T-helper 1 cell treated with Interleukin-12 subunit alpha and Interleukin-12 subunit beta and Interleukin-4 antibody, amounts not matched to agents 30 μg/mL and 1 μg/mL, for 36 hours (primary cell): ENCODE data around the gene NRG3.
A peak's percentile ranks its signal among the peaks of the same experiment; 100 is the strongest.

Source experiments
- H3K27ac Mint-ChIP-seq: one replicate; pipeline ENCODE4 v1.8.0; 2021; ENCODE audit warnings: mild to moderate bottlenecking, mixed read lengths
- H3K27me3 Mint-ChIP-seq: one replicate; pipeline ENCODE4 v1.8.0; 2021; ENCODE audit warnings: low read depth, mixed read lengths
- H3K36me3 Mint-ChIP-seq: one replicate; pipeline ENCODE4 v1.8.0; 2021; ENCODE audit warnings: low read depth, mixed read lengths
- H3K4me1 Mint-ChIP-seq: one replicate; pipeline ENCODE4 v1.8.0; 2021; ENCODE audit warnings: low read depth, mixed read lengths
- H3K4me3 Mint-ChIP-seq: one replicate; pipeline ENCODE4 v1.8.0; 2021; ENCODE audit warnings: mild to moderate bottlenecking, moderate library complexity, mixed read lengths
- H3K9me3 Mint-ChIP-seq: one replicate; pipeline ENCODE4 v1.8.0; 2021; ENCODE audit warnings: mixed read lengths

NRG3 gene

GRCh38 chr10:81873231-81873931, 1.6 kb upstream of the NRG3 start:
- Mint-ChIP-seq H3K27me3 (peaks cover 60% of the 10 kb centered on the region), H3K36me3 (peaks cover 3% of the 10 kb centered on the region), H3K4me3 (no peak overlapping the region), H3K27ac (no peak overlapping the region), H3K9me3 (no peaks in the 10 kb centered on the region), H3K4me1 (peaks cover 3% of the 10 kb centered on the region)

- H3K27me3 Mint-ChIP-seq = peaks cover 60% of the 10 kb centered on the region
- peaks cover 3% of the 10 kb centered on the region for H3K4me1 Mint-ChIP-seq
- peaks cover 3% of the 10 kb centered on the region for H3K36me3 Mint-ChIP-seq
- H3K27ac Mint-ChIP-seq = no peak overlapping the region
- no peaks in the 10 kb centered on the region for H3K9me3 Mint-ChIP-seq
- no peak overlapping the region for H3K4me3 Mint-ChIP-seq
These were observed 820 bp upstream of the NRG3 start for GRCh38 chr10:81873932-81874816.

DNA sequence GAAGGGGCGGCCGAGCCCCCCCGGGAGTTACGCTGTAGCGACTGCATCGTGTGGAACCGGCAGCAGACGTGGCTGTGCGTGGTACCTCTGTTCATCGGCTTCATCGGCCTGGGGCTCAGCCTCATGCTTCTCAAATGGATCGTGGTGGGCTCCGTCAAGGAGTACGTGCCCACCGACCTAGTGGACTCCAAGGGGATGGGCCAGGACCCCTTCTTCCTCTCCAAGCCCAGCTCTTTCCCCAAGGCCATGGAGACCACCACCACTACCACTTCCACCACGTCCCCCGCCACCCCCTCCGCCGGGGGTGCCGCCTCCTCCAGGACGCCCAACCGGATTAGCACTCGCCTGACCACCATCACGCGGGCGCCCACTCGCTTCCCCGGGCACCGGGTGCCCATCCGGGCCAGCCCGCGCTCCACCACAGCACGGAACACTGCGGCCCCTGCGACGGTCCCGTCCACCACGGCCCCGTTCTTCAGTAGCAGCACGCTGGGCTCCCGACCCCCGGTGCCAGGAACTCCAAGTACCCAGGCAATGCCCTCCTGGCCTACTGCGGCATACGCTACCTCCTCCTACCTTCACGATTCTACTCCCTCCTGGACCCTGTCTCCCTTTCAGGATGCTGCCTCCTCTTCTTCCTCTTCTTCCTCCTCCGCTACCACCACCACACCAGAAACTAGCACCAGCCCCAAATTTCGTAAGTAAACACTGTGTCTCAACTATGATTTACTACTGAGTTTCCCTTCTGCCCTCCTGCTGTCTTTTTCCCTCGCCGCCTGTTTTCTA, 666 bp downstream of the NRG3 start:
- H3K9me3 Mint-ChIP-seq = no peaks in the 10 kb centered on the region
- H3K4me3 Mint-ChIP-seq = peak overlapping the region; percentile 71
- peaks cover 60% of the 10 kb centered on the region for H3K27me3 Mint-ChIP-seq
- peak overlapping the region; percentile 67 for H3K27ac Mint-ChIP-seq
- peaks cover 3% of the 10 kb centered on the region for H3K4me1 Mint-ChIP-seq
- peaks cover 3% of the 10 kb centered on the region for H3K36me3 Mint-ChIP-seq

DNA sequence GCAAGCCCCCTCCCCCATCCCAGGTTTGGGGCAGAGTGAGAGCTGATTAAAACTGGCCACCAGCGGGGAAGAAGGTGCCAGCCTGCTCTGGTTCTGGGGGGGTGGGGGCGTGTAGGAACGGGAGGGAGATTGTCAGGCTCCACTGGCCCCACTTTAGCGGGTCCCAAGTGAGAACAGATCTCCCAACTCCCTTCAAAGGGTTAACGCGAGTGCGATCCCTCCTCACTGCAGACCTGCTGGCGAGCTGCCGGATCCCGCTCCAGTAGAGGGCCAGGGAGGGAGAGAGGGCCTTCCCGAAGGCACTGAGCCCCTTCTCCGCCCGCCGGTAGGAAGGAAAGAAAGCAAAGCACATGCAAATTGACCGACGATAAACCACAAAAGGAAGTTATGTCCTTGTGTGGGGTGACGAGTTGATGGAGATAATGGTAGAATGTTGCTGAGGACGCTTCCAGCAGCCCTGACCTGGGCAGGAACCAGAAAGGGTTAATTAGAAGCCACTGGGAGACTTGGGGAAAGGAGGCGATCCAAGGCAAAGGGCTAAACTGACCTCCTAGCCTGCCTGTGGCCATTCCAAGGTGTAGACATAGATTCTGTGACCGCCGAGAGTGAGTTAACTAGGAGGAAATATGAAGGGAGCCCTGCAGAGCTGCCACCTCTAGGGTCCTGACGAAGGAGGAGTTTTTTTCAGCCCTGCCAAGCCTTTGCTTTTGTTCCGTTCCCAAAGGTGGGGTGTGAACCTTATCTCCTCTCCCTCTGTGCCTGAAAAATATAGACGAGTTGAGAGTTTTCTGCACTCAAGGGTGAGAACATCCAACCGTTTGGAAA, 1.5 kb downstream of the NRG3 start:
- Mint-ChIP-seq H3K9me3 (no peaks in the 10 kb centered on the region), H3K4me1 (peaks cover 3% of the 10 kb centered on the region), H3K4me3 (peak overlapping the region; percentile 71), H3K36me3 (peaks cover 3% of the 10 kb centered on the region), H3K27me3 (peaks cover 52% of the 10 kb centered on the region), H3K27ac (peak overlapping the region; percentile 67)

DNA sequence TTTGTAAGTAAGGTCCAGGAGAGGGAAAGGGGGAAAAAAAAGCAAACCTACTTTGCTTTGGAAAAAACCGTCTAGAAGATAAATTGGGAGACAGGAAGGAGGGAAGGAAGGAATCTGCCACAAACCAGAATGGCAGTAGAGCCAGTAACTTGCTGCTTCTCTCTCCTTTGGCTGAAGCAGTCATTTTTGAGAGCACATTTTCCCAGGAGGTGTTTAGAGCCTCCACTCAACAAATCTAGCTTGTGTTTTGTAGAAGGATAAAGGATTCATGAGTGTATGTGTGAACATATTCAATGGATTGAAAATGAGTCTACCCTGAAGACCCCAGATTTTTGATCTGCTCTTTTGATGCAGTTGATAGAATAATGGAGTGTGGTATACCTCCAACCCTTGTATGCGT, 2.6 kb downstream of the NRG3 start:
- H3K27me3 Mint-ChIP-seq = peaks cover 42% of the 10 kb centered on the region

GRCh38 chr10:81882011-81882410, 7.0 kb downstream of the NRG3 start:
- Mint-ChIP-seq H3K4me1 (no peaks in the 10 kb centered on the region), H3K4me3 (no peak overlapping the region), H3K27me3 (peaks cover 13% of the 10 kb centered on the region), H3K27ac (no peak overlapping the region), H3K9me3 (no peaks in the 10 kb centered on the region), H3K36me3 (no peaks in the 10 kb centered on the region)

More for the DNA sequence above, 2.6 kb downstream of the NRG3 start:
- peaks cover 3% of the 10 kb centered on the region for H3K4me1 Mint-ChIP-seq
- no peaks in the 10 kb centered on the region for H3K9me3 Mint-ChIP-seq
- H3K27ac Mint-ChIP-seq = no peak overlapping the region
- no peak overlapping the region for H3K4me3 Mint-ChIP-seq
- peaks cover 3% of the 10 kb centered on the region for H3K36me3 Mint-ChIP-seq

DNA sequence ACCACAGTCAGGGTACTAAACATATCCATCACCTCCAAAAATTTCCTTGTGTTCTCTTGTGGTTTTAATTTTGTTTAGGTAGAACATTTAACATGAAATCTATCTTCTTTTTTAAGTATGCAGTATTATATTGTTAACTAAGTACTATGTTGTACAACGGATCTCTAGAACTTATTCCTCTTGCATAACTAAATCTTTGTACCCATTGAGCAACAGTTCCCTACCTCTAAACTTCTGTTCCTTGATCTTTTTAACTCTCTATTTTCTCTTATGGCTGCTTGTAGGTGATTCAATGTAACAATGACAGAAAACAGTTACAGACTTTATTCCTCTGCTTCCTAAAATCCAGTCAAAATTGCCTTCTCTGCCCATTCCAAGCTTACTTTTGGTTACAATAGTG, 9.9 kb downstream of the NRG3 start:
- Mint-ChIP-seq H3K9me3 (no peaks in the 10 kb centered on the region), H3K27me3 (no peaks in the 10 kb centered on the region), H3K27ac (no peak overlapping the region), H3K4me3 (no peak overlapping the region), H3K4me1 (no peaks in the 10 kb centered on the region), H3K36me3 (no peaks in the 10 kb centered on the region)

- Mint-ChIP-seq H3K27ac (no peak overlapping the region), H3K36me3 (no peaks in the 10 kb centered on the region), H3K27me3 (no peaks in the 10 kb centered on the region), H3K4me1 (no peaks in the 10 kb centered on the region), H3K9me3 (no peaks in the 10 kb centered on the region), H3K4me3 (no peak overlapping the region)
These were observed 10.5 kb downstream of the NRG3 start for GRCh38 chr10:81885491-81885890.

DNA sequence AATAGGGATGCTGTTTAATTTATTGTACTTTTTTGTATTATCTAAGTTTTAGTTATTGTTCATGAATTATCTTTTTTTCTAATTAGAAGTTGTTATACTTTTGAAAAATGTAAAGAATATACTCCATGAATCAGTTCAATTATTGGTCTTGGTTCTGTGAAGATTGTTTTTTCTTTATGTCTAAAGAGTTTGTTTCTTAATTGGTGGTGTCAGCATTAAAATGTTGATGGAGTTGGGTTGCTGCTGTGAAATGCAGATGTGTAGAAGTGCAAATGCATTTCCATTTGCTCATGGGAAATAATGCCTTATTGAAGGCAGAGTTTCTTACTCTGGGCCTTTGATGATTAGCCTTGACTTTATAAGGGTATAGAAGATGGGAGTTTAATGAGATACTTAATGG, 11.9 kb downstream of the NRG3 start:
- Mint-ChIP-seq H3K27ac (no peak overlapping the region), H3K36me3 (no peaks in the 10 kb centered on the region), H3K9me3 (no peaks in the 10 kb centered on the region), H3K4me1 (no peaks in the 10 kb centered on the region), H3K27me3 (no peaks in the 10 kb centered on the region), H3K4me3 (no peak overlapping the region)

GRCh38 chr10:81889181-81889769, 14.3 kb downstream of the NRG3 start:
- Mint-ChIP-seq H3K4me3 (no peak overlapping the region), H3K9me3 (no peaks in the 10 kb centered on the region)

GRCh38 chr10:81894616-81895015, 19.6 kb downstream of the NRG3 start:
- Mint-ChIP-seq H3K4me3 (no peak overlapping the region), H3K9me3 (no peaks in the 10 kb centered on the region), H3K27ac (no peak overlapping the region), H3K4me1 (no peaks in the 10 kb centered on the region), H3K27me3 (no peaks in the 10 kb centered on the region), H3K36me3 (no peaks in the 10 kb centered on the region)

More at GRCh38 chr10:81889181-81889769, 14.3 kb downstream of the NRG3 start:
- Mint-ChIP-seq H3K4me1 (no peaks in the 10 kb centered on the region), H3K36me3 (no peaks in the 10 kb centered on the region), H3K27ac (no peak overlapping the region), H3K27me3 (no peaks in the 10 kb centered on the region)

DNA sequence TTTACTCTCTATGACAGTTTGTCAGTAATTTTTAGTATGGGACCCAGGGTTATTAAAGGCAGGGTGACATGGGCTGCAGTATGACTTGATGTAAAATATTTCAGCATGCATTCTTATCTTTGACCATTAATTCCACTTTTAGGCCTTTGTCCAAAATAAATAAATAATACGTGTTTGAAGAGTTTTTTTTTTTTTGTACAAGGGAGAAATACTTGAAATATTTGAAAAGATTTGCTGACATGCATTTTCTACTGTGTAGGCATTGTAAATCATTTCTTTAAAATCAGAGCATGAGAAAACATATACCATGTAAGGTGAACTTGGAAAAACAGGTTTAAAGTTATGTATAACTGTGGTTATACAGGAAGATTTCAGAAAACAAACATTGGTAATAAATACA, 23.5 kb downstream of the NRG3 start:
- no peak overlapping the region for H3K27ac Mint-ChIP-seq
- no peak overlapping the region for H3K4me3 Mint-ChIP-seq
- no peaks in the 10 kb centered on the region for H3K36me3 Mint-ChIP-seq
- no peaks in the 10 kb centered on the region for H3K27me3 Mint-ChIP-seq
- no peaks in the 10 kb centered on the region for H3K9me3 Mint-ChIP-seq
- no peaks in the 10 kb centered on the region for H3K4me1 Mint-ChIP-seq

- Mint-ChIP-seq H3K9me3 (no peaks in the 10 kb centered on the region), H3K27ac (no peak overlapping the region), H3K27me3 (no peaks in the 10 kb centered on the region), H3K36me3 (no peaks in the 10 kb centered on the region), H3K4me1 (no peaks in the 10 kb centered on the region), H3K4me3 (no peak overlapping the region)
These were observed 26.0 kb downstream of the NRG3 start for GRCh38 chr10:81900989-81901388.
